ENCODE measurements around the gene IRF1. TPM values are rescaled to one million over a fixed set of nuclear protein-coding genes. Genes with fewer than 3 reads are reported as not detected.
A peak's percentile ranks its signal among the peaks of the same experiment; 100 is the strongest.

The IRF1 gene
- total and polyA plus RNA-seq, 7 experiments from 2014 or later: 118 to 632 (median 174) TPM

DNA sequence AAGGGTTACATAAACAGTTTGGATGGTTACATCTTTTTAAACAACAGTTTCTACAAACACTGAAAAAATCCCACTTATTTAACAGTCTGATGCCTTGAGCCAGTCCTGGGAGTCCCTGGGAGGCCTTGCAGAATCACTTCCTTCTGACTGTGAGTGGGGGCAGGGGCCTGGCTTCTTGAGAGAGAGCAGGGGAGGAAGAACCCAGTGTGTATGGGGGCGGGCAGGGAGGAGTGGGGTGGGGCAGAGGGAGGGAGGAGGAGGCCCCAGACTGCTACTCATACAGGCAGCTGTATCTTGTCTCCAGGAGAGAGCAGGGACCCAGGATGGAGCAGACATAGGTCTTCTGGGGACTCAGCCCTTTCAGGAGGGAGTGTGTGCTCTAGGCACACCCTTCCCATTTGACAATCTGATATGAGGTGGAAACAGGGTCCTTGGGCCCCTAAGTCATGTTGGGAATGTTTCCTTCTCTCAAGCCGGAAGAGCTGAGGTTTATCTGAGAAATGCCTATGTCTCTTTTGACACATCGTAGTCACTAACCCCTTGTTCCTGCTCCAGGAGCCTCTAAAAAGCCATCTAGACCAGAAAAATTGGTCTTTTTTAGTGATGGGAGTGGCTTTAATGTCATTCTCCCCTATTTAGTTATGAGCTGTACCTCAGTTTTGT, 52.8 kb downstream of the IRF1 start:
- H3K27me3 Mint-ChIP-seq: no peaks in the 10 kb centered on the region

DNA sequence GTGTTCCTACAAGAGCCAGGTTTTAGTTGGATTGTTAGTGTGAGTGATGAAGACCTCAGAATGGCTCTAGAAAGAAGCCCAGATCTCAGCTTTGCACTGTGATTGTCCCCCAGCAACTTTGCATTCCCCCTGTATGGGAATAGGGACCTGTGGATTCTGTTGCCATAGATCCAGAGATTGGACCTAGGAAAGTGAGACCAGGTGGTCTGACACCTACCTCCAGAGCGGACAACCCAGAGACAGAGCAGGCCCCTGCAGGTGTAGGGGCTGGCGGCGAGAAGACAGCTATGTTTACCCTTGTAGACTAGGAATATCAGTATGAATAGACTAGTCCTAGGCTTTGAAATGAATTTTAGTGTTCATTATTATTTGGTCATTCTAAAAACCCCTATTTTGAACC, 53.6 kb downstream of the IRF1 start:
- DNase-seq: no peak
- peaks cover 0 to 32% (median 26%) of the 10 kb centered on the region in 5 donors for H3K36me3 Mint-ChIP-seq

More for the DNA sequence above, 52.8 kb downstream of the IRF1 start:
- H3K36me3 Mint-ChIP-seq: peaks cover 0 to 31% (median 26%) of the 10 kb centered on the region in 5 donors
- no peaks in the 10 kb centered on the region for H3K9me3 Mint-ChIP-seq
- ChIA-PET CTCF (interaction anchor here (0.9 to 3.6 kb wide), 11 partner anchors 9 to 63 kb away, joined by 3 to 27 read pairs (median 6); partner anchors contain the start of gene IRF1), POLR2A (interaction anchor here (0.6 to 6.8 kb wide), 13 partner anchors 10 to 63 kb away, joined by 3 to 88 read pairs (median 9); partner anchors contain the start of gene IRF1)
- intact Hi-C loops (cut with micrococcal nuclease): loop anchor here (1.0 kb wide), 5 partner anchors 9 to 19 kb away; no protein-coding TSS in a partner anchor
- Histone ChIP-seq H3K27me3 (ENCODE audit: control insufficient read depth in 2 of 2, insufficient read depth in 2 of 2, low read length in 2 of 2) (no peaks in the 10 kb centered on the region), H3K36me3 (ENCODE audit: control insufficient read depth in 2 of 3, insufficient read depth in 3 of 3, low read length in 3 of 3) (peaks cover 0 to 7% (median 0%) of the 10 kb centered on the region in 3 experiments), H3K4me3 (ENCODE audit: low read length) (peak overlapping the region; percentile 25), H3K27ac (ENCODE audit: low read depth, low read length) (peak overlapping the region; percentile 67), H3K4me1 (ENCODE audit: control insufficient read depth in 2 of 2, insufficient read depth in 2 of 2, low read length in 2 of 2) (peaks cover 61 to 86% of the 10 kb centered on the region in 2 donors), H3K9me3 (ENCODE audit: control insufficient read depth in 2 of 3, low read length in 3 of 3) (no peaks in the 10 kb centered on the region)
- peak overlapping the region; percentile 60 to 79 (median 68) for H3K4me3 Mint-ChIP-seq
- ATAC-seq: peak; percentile 88
- DNase-seq: peak in 8 of 9 donors; percentile 36 to 66 (median 56)
- H3K4me1 Mint-ChIP-seq: peaks cover 68 to 96% (median 83%) of the 10 kb centered on the region in 7 donors
- H3K27ac Mint-ChIP-seq: peak overlapping the region; percentile 79 to 93 (median 85)

DNA sequence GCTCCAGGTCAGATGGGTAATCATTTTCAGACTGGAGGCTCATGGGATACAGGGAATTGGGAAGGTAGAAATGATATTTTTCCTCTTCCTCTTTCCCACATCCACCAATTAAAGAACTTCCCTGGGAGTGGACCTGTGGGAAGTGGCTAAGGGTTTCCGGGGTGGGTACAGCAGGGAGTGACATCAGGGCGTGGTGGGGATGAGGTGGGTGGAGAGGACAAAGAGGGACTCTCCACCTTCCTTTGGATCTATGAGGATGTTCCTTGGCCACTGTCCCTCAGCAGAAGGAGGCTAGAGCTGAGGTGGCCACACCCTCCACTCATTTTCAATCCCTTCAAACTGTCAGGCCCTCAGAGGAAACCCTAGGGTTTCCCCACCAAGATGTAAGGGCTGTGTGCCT, 54.7 kb downstream of the IRF1 start:
- intact Hi-C loops (cut with micrococcal nuclease): no loop called here
- peaks cover 0 to 2% (median 0%) of the 10 kb centered on the region in 11 donors for H3K9me3 Mint-ChIP-seq
- CTCF ChIA-PET: interaction anchor here (0.9 to 2.8 kb wide), 2 partner anchors 7 to 55 kb away, joined by 3 to 7 read pairs; partner anchors contain the start of gene IRF1
- no peaks in the 10 kb centered on the region for H3K27me3 Mint-ChIP-seq
- POLR2A ChIA-PET: interaction anchor here (1.2 to 6.8 kb wide), 6 partner anchors 9 to 53 kb away, joined by 3 to 88 read pairs (median 37); partner anchors contain the start of gene IRF1
- no peak overlapping the region for H3K27ac ChIP-seq (ENCODE audit: low read depth, low read length)
- H3K4me1 ChIP-seq (ENCODE audit: control insufficient read depth in 2 of 2, insufficient read depth in 2 of 2, low read length in 2 of 2): peaks cover 65 to 90% of the 10 kb centered on the region in 2 donors
- peak overlapping the region in 3 of 10 donors; percentile 13 to 49 (median 34) for H3K4me3 Mint-ChIP-seq
- H3K36me3 Mint-ChIP-seq: peaks cover 0 to 37% (median 31%) of the 10 kb centered on the region in 5 donors
- peaks cover 68 to 96% (median 91%) of the 10 kb centered on the region in 7 donors for H3K4me1 Mint-ChIP-seq
- DNase-seq (no peak), ATAC-seq (no peak)
- peak overlapping the region in 7 of 9 donors; percentile 25 to 99 (median 65) for H3K27ac Mint-ChIP-seq
- no peaks in the 10 kb centered on the region for H3K9me3 ChIP-seq (ENCODE audit: control insufficient read depth in 2 of 3, low read length in 3 of 3)
- H3K4me3 ChIP-seq (ENCODE audit: low read length): no peak overlapping the region
- H3K36me3 ChIP-seq (ENCODE audit: control insufficient read depth in 2 of 3, insufficient read depth in 3 of 3, low read length in 3 of 3): peaks cover 0 to 7% (median 0%) of the 10 kb centered on the region in 3 experiments
- H3K27me3 ChIP-seq (ENCODE audit: control insufficient read depth in 2 of 2, insufficient read depth in 2 of 2, low read length in 2 of 2): no peaks in the 10 kb centered on the region

More for the DNA sequence above, 53.6 kb downstream of the IRF1 start:
- no peak overlapping the region for H3K4me3 ChIP-seq (ENCODE audit: low read length)
- H3K9me3 ChIP-seq (ENCODE audit: control insufficient read depth in 2 of 3, low read length in 3 of 3): no peaks in the 10 kb centered on the region
- H3K27ac ChIP-seq (ENCODE audit: low read depth, low read length): peak overlapping the region; percentile 67
- intact Hi-C loops (cut with micrococcal nuclease): loop anchor here (1.0 kb wide), 5 partner anchors 9 to 19 kb away; no protein-coding TSS in a partner anchor
- peaks cover 61 to 86% of the 10 kb centered on the region in 2 donors for H3K4me1 ChIP-seq (ENCODE audit: control insufficient read depth in 2 of 2, insufficient read depth in 2 of 2, low read length in 2 of 2)
- ChIA-PET POLR2A (interaction anchor here (1.0 to 6.8 kb wide), 6 partner anchors 11 to 52 kb away, joined by 3 to 88 read pairs (median 38); partner anchors contain the start of gene IRF1), CTCF (interaction anchor here (0.7 to 3.6 kb wide), 4 partner anchors 9 to 81 kb away, joined by 3 to 27 read pairs (median 5); partner anchors contain the start of gene IRF1)
- H3K27ac Mint-ChIP-seq: peak overlapping the region; percentile 79 to 93 (median 85)
- peaks cover 70 to 96% (median 83%) of the 10 kb centered on the region in 7 donors for H3K4me1 Mint-ChIP-seq
- no peaks in the 10 kb centered on the region for H3K27me3 Mint-ChIP-seq
- no peaks in the 10 kb centered on the region for H3K27me3 ChIP-seq (ENCODE audit: control insufficient read depth in 2 of 2, insufficient read depth in 2 of 2, low read length in 2 of 2)
- H3K9me3 Mint-ChIP-seq: no peaks in the 10 kb centered on the region
- ATAC-seq: no peak
- H3K36me3 ChIP-seq (ENCODE audit: control insufficient read depth in 2 of 3, insufficient read depth in 3 of 3, low read length in 3 of 3): peaks cover 0 to 7% (median 0%) of the 10 kb centered on the region in 3 experiments
- peak overlapping the region in 9 of 10 donors; percentile 60 to 79 (median 69) for H3K4me3 Mint-ChIP-seq

DNA sequence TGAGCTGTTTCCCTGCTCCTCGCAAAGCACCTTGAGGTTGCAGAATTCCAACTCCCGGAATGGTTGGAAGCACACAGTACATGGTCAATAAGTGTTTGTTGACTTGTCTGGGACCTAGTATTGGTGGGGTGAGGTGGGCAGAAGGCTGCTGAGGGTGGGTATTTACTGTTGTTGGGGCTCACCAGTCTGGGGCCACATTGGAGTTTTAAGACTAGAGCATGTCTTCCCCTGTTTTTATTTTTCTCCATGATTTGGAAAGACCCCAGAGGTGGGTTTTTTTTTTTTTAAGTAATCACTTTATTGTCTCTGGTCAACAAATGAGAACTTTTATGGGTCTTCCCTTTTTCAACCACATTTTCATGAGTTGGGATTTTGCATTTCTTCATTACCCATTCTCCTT, 55.1 kb downstream of the IRF1 start:
- DNase-seq: no peak
- ChIA-PET CTCF (interaction anchor here (2.8 kb wide), 1 partner anchor 55 kb away, joined by 7 read pairs; the partner anchor contains the start of gene IRF1), POLR2A (interaction anchor here (1.1 to 6.8 kb wide), 7 partner anchors 9 to 54 kb away, joined by 3 to 88 read pairs (median 4); partner anchors contain the start of gene IRF1)
- H3K27me3 Mint-ChIP-seq: no peaks in the 10 kb centered on the region
- H3K27me3 ChIP-seq (ENCODE audit: control insufficient read depth in 2 of 2, insufficient read depth in 2 of 2, low read length in 2 of 2): no peaks in the 10 kb centered on the region
- intact Hi-C loops (cut with micrococcal nuclease): no loop called here
- peaks cover 0 to 2% (median 0%) of the 10 kb centered on the region in 11 donors for H3K9me3 Mint-ChIP-seq
- no peaks in the 10 kb centered on the region for H3K9me3 ChIP-seq (ENCODE audit: control insufficient read depth in 2 of 3, low read length in 3 of 3)
- H3K27ac ChIP-seq (ENCODE audit: low read depth, low read length): no peak overlapping the region
- peaks cover 0 to 7% (median 2%) of the 10 kb centered on the region in 3 experiments for H3K36me3 ChIP-seq (ENCODE audit: control insufficient read depth in 2 of 3, insufficient read depth in 3 of 3, low read length in 3 of 3)
- H3K27ac Mint-ChIP-seq: peak overlapping the region in 7 of 9 donors; percentile 25 to 99 (median 74)
- no peak for ATAC-seq
- peak overlapping the region in 1 of 10 donors; percentile 56 for H3K4me3 Mint-ChIP-seq
- H3K4me1 Mint-ChIP-seq: peaks cover 69 to 97% (median 91%) of the 10 kb centered on the region in 7 donors
- no peak overlapping the region for H3K4me3 ChIP-seq (ENCODE audit: low read length)
- H3K36me3 Mint-ChIP-seq: peaks cover 0 to 40% (median 30%) of the 10 kb centered on the region in 5 donors
- H3K4me1 ChIP-seq (ENCODE audit: control insufficient read depth in 2 of 2, insufficient read depth in 2 of 2, low read length in 2 of 2): peaks cover 69 to 90% of the 10 kb centered on the region in 2 donors

DNA sequence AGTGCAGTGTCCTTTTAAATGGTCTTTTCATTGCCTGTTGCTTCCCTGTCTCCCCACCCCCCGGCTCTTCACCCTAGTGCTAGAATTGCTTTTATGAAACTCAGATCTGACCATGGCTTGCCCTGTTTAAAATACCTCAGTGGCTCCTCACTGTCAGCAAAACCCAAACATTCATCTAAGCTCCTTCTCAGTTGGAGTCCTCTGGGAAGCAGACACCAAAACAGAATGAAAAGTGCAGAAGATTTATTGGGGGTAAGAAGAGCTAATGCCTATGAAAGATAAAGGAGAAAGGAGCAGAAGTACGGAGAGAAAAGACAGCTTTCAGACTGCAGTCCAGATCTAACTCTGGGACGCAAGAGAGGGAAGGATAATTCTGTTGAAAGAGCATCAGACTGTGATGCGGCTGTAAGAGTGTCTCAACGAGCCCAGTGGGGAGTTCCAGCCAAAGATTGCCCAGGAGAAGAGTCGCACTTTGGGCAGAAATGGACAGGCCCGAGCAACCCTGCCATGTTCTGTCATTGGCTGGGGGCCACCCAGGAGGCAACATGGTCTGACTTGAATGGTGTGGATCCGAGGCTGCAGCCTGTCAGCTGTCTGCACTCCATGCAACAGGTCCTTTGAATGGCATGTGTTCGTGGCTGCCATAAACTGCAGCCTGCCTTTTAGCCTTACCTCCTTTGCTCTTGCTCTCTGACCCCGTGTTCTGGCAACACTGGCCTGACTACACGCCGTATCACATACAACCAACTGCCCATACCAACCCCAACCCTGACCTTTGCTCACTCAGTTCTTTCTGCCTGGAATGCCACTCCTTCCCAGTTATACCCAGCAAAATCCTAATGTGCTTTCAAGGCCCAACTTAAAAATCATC, 55.9 kb downstream of the IRF1 start:
- peak overlapping the region; percentile 21 to 99 (median 74) for H3K27ac Mint-ChIP-seq
- Histone ChIP-seq H3K9me3 (ENCODE audit: control insufficient read depth in 2 of 3, low read length in 3 of 3) (no peaks in the 10 kb centered on the region), H3K4me1 (ENCODE audit: control insufficient read depth in 2 of 2, insufficient read depth in 2 of 2, low read length in 2 of 2) (peaks cover 71 to 90% of the 10 kb centered on the region in 2 donors), H3K27ac (ENCODE audit: low read depth, low read length) (no peak overlapping the region), H3K4me3 (ENCODE audit: low read length) (no peak overlapping the region), H3K27me3 (ENCODE audit: control insufficient read depth in 2 of 2, insufficient read depth in 2 of 2, low read length in 2 of 2) (no peaks in the 10 kb centered on the region), H3K36me3 (ENCODE audit: control insufficient read depth in 2 of 3, insufficient read depth in 3 of 3, low read length in 3 of 3) (peaks cover 0 to 7% (median 4%) of the 10 kb centered on the region in 3 experiments)
- CTCF ChIA-PET: interaction anchor here (2.8 kb wide), 1 partner anchor 56 kb away, joined by 7 read pairs; the partner anchor contains the start of gene IRF1
- intact Hi-C loops (cut with micrococcal nuclease): no loop called here
- H3K4me1 Mint-ChIP-seq: peaks cover 70 to 97% (median 91%) of the 10 kb centered on the region in 7 donors
- DNase-seq (no peak), ATAC-seq (no peak)
- H3K4me3 Mint-ChIP-seq: peak overlapping the region in 3 of 10 donors; percentile 4 to 51 (median 4)
- no peaks in the 10 kb centered on the region for H3K27me3 Mint-ChIP-seq
- peaks cover 0 to 2% (median 0%) of the 10 kb centered on the region in 11 donors for H3K9me3 Mint-ChIP-seq
- peaks cover 0 to 43% (median 27%) of the 10 kb centered on the region in 5 donors for H3K36me3 Mint-ChIP-seq
- POLR2A ChIA-PET: interaction anchor here (0.7 to 6.8 kb wide), 6 partner anchors 14 to 55 kb away, joined by 3 to 67 read pairs (median 3); partner anchors contain the start of gene IRF1

Measured in naive thymus-derived CD4-positive, alpha-beta T cell (primary cell).